Chondrocyte (in vitro differentiated cells): ENCODE data around the gene MYMK. TPM values are rescaled to one million over a fixed set of nuclear protein-coding genes. Genes with fewer than 3 reads are reported as not detected.

Source experiments
- DNase-seq: peaks from one replicate; pipeline ENCODE4 v3.0.0; 2021; ENCODE audit warnings: mixed read lengths, low spot score
- H3K27ac Mint-ChIP-seq: one replicate; pipeline ENCODE4 v1.8.0; 2021; ENCODE audit warnings: mild to moderate bottlenecking, moderate library complexity, mixed read lengths; ENCODE audit not compliant: unreplicated experiment
- H3K27me3 Mint-ChIP-seq: 2 replicates; pipeline ENCODE4 v1.8.0; 2021; ENCODE audit warnings: low read depth, mixed read lengths
- H3K36me3 Mint-ChIP-seq: 2 replicates; pipeline ENCODE4 v1.8.0; 2021; ENCODE audit warnings: low read depth, mixed read lengths
- H3K4me1 Mint-ChIP-seq: 2 replicates; pipeline ENCODE4 v1.8.0; 2021; ENCODE audit warnings: low read depth, mild to moderate bottlenecking, mixed read lengths
- H3K4me3 Mint-ChIP-seq: one replicate; pipeline ENCODE4 v1.8.0; 2021; ENCODE audit warnings: mild to moderate bottlenecking, moderate library complexity, mixed read lengths; ENCODE audit not compliant: unreplicated experiment
- H3K9me3 Mint-ChIP-seq: 2 replicates; pipeline ENCODE4 v1.8.0; 2021; ENCODE audit warnings: low read depth, mixed read lengths
- CTCF ChIP-seq: fragments of 200-600 bp; sonication (generic); IDR thresholded peaks from 2 replicates; pipeline ENCODE4 v1.5.0; 2021; ENCODE audit warnings: antibody characterized with exemption, mild to moderate bottlenecking, moderate library complexity
- total RNA-seq: library from RNA; stranded (reverse); gene quantifications from 3 replicates; pipeline ENCODE4 v1.2.1, GENCODE V29; 2021

The MYMK gene
- total RNA-seq, 1 donor from 2014 or later: not detected

DNA sequence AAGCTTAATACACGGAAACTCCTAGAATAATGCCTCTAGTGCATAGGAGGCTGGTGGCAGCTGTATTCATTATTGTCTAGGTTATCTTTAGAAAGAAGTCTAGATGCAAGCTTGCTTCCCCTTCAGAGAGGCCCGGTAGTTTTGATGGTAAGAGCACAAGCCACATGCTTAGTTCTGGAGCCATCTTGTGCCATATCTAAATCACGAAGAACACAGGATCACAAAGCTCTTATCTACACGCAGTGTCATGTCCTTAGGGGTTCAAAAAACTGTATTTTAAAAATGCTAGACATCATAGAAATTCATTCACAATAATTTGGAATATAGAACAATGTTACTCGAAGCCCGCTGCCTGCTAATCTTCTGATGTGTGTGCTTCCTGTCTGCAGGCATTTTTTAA is 58.8 kb downstream of the MYMK start:
- Mint-ChIP-seq H3K4me1 (peaks cover 5% of the 10 kb centered on the region), H3K36me3 (peaks cover 3% of the 10 kb centered on the region), H3K4me3 (no peak overlapping the region), H3K27ac (no peak overlapping the region), H3K9me3 (no peaks in the 10 kb centered on the region), H3K27me3 (no peaks in the 10 kb centered on the region)
- DNase-seq: no peak
- no peak for TF ChIP-seq CTCF

GRCh38 chr9:133464638-133465037 is 60.1 kb downstream of the MYMK start:
- H3K9me3 Mint-ChIP-seq: no peaks in the 10 kb centered on the region
- no peak overlapping the region for H3K27ac Mint-ChIP-seq
- no peaks in the 10 kb centered on the region for H3K27me3 Mint-ChIP-seq
- DNase-seq: no peak
- peaks cover 3% of the 10 kb centered on the region for H3K36me3 Mint-ChIP-seq
- H3K4me1 Mint-ChIP-seq: peaks cover 11% of the 10 kb centered on the region
- TF ChIP-seq CTCF: no peak
- no peak overlapping the region for H3K4me3 Mint-ChIP-seq

Other genes starting within 250 kb of the MYMK start
- gene ABO, start 249.8 kb downstream of the MYMK start, total RNA-seq: 0.17 TPM in 1 of 3 replicates, not detected in the others
- 14.6 to 16.0 TPM (median 15.1 TPM) in 3 replicates for gene SURF6, start 188.8 kb downstream of the MYMK start, total RNA-seq
- gene MED22, start 176.8 kb downstream of the MYMK start, total RNA-seq: 24.6 to 27.8 TPM (median 26.0 TPM) in 3 replicates
- 1,095 to 1,183 TPM (median 1,126 TPM) in 3 replicates for gene RPL7A, start 176.7 kb downstream of the MYMK start, total RNA-seq
- 27.2 to 31.3 TPM (median 31.0 TPM) in 3 replicates for gene SURF1, start 168.5 kb downstream of the MYMK start, total RNA-seq
- 12.5 to 13.3 TPM (median 13.2 TPM) in 3 replicates for gene SURF2, start 168.4 kb downstream of the MYMK start, total RNA-seq
- 242 to 285 TPM (median 243 TPM) in 3 replicates for gene SURF4, start 148.9 kb downstream of the MYMK start, total RNA-seq
- 1.2 to 1.9 TPM (median 1.8 TPM) in 3 replicates for gene STKLD1, start 148.6 kb downstream of the MYMK start, total RNA-seq
- gene REXO4, start 106.9 kb downstream of the MYMK start, total RNA-seq: 15.0 to 19.3 TPM (median 16.8 TPM) in 3 replicates
- 5.5 to 9.5 TPM (median 5.7 TPM) in 3 replicates for gene ADAMTS13, start 102.6 kb downstream of the MYMK start, total RNA-seq
- 14.4 to 22.3 TPM (median 18.8 TPM) in 3 replicates for gene CACFD1, start 65.0 kb downstream of the MYMK start, total RNA-seq
- 5.4 to 13.7 TPM (median 13.2 TPM) in 3 replicates for gene SLC2A6, start 45.9 kb downstream of the MYMK start, total RNA-seq
- 0.15 to 0.31 TPM (median 0.23 TPM) in 3 replicates for gene ADAMTSL2, start 9.7 kb upstream of the MYMK start, total RNA-seq
- not detected in 3 replicates for gene FAM163B, start 84.4 kb upstream of the MYMK start, total RNA-seq
- gene DBH, start 111.4 kb upstream of the MYMK start, total RNA-seq: not detected in 3 replicates
- gene SARDH, start 213.4 kb upstream of the MYMK start, total RNA-seq: 0.74 to 1.2 TPM in 2 of 3 replicates, not detected in the other